Glutamatergic neuron (in vitro differentiated cells): ENCODE measurements around the gene TINAGL1. TPM values are rescaled to one million over a fixed set of nuclear protein-coding genes. Genes with fewer than 3 reads are reported as not detected.

Experiments used
- DNase-seq: peaks from one replicate; pipeline ENCODE4 v3.0.0; 2022
- H3K27ac Mint-ChIP-seq: one replicate; pipeline ENCODE4 v1.8.0; 2020; ENCODE audit warnings: mild to moderate bottlenecking, mixed read lengths, inconsistent platforms; ENCODE audit not compliant: unreplicated experiment
- H3K27me3 Mint-ChIP-seq: one replicate; pipeline ENCODE4 v1.8.0; 2020; ENCODE audit warnings: mild to moderate bottlenecking, moderate library complexity, mixed read lengths, inconsistent platforms; ENCODE audit not compliant: unreplicated experiment
- H3K36me3 Mint-ChIP-seq: one replicate; pipeline ENCODE4 v1.8.0; 2020; ENCODE audit warnings: mild to moderate bottlenecking, mixed read lengths, inconsistent platforms; ENCODE audit not compliant: unreplicated experiment
- H3K4me1 Mint-ChIP-seq: one replicate; pipeline ENCODE4 v1.8.0; 2020; ENCODE audit warnings: mild to moderate bottlenecking, low read depth, mixed read lengths, inconsistent platforms; ENCODE audit not compliant: unreplicated experiment
- H3K4me3 Mint-ChIP-seq: one replicate; pipeline ENCODE4 v1.8.0; 2020; ENCODE audit warnings: mild to moderate bottlenecking, mixed read lengths, inconsistent platforms; ENCODE audit not compliant: unreplicated experiment
- H3K9me3 Mint-ChIP-seq: one replicate; pipeline ENCODE4 v1.8.0; 2020; ENCODE audit warnings: mild to moderate bottlenecking, moderate library complexity, mixed read lengths, inconsistent platforms; ENCODE audit not compliant: unreplicated experiment
- total RNA-seq: library from RNA; stranded (reverse); fragmentation: NEBNext Ultra II Directional; extraction: Animal tissue kit (Norgen Biotek cat#: 25700); gene quantifications from one replicate; pipeline ENCODE4 v1.2.1, GENCODE V29; 2021; ENCODE audit not compliant: unreplicated experiment
- TF ChIP-seq, protein P1 (sequence below): fragments of 200-600 bp; sonication (generic); IDR thresholded peaks from one replicate; pipeline ENCODE4 v1.5.0; 2021; ENCODE audit not compliant: partially characterized antibody, unreplicated experiment

TINAGL1 gene
- total RNA-seq, 1 donor from 2014 or later: not detected

DNA sequence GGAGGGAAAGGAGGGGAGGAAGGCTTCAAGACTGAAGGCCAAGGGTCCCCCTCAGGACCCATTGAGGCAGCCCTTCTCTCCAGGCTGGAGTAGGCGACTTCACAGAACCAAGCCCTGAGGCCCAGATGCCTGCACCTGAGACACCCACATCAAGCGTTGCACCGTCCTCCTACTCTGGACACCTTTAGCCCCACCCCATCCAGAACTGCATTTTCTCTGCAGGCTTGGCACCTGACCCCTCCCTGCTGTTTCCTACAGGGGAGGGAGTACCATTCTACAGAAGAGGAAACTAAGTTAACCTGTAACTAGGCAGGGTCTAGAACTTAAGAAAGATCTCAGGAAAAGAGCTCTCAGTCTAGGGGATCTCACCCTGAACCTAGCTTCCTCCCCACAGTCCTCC lies 56.3 kb downstream of the TINAGL1 start:
- Mint-ChIP-seq H3K36me3 (no peaks in the 10 kb centered on the region), H3K4me1 (peaks cover 9% of the 10 kb centered on the region), H3K27me3 (no peaks in the 10 kb centered on the region), H3K9me3 (peaks cover 1% of the 10 kb centered on the region), H3K4me3 (no peak overlapping the region), H3K27ac (no peak overlapping the region)
- TF ChIP-seq, protein P1, sequence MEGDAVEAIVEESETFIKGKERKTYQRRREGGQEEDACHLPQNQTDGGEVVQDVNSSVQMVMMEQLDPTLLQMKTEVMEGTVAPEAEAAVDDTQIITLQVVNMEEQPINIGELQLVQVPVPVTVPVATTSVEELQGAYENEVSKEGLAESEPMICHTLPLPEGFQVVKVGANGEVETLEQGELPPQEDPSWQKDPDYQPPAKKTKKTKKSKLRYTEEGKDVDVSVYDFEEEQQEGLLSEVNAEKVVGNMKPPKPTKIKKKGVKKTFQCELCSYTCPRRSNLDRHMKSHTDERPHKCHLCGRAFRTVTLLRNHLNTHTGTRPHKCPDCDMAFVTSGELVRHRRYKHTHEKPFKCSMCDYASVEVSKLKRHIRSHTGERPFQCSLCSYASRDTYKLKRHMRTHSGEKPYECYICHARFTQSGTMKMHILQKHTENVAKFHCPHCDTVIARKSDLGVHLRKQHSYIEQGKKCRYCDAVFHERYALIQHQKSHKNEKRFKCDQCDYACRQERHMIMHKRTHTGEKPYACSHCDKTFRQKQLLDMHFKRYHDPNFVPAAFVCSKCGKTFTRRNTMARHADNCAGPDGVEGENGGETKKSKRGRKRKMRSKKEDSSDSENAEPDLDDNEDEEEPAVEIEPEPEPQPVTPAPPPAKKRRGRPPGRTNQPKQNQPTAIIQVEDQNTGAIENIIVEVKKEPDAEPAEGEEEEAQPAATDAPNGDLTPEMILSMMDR: no peak
- DNase-seq: no peak

DNA sequence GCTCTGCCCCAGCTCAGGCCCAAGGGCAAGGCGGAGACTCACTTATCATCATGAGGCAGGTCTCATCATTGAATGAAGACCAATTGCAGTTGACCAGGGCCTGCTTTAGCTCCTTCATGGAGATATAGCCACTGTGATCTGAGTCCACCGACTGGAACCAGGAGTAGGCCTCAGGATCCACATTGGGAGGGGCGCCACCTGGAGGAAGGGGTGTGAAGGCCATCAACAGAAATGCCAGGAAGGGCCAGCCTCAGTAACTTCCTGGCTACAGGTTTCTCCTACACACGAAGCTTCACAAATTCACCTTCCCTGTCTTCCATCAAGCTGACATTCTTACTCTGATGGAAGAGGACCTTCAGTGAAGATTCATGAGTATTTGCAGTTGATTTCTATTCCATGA lies 56.8 kb downstream of the TINAGL1 start:
- peak; percentile 49 for DNase-seq
- peaks cover 1% of the 10 kb centered on the region for H3K9me3 Mint-ChIP-seq
- H3K27ac Mint-ChIP-seq: no peak overlapping the region
- no peaks in the 10 kb centered on the region for H3K36me3 Mint-ChIP-seq
- TF ChIP-seq, protein P1: no peak
- H3K27me3 Mint-ChIP-seq: peaks cover 2% of the 10 kb centered on the region
- H3K4me3 Mint-ChIP-seq: no peak overlapping the region
- H3K4me1 Mint-ChIP-seq: peaks cover 8% of the 10 kb centered on the region

Other genes starting within 250 kb of the TINAGL1 start
- 148 TPM for gene FABP3, start 203.4 kb upstream of the TINAGL1 start, total RNA-seq
- gene SERINC2, start 163.3 kb upstream of the TINAGL1 start, total RNA-seq: 36.4 TPM
- gene HCRTR1, start 41.2 kb downstream of the TINAGL1 start, total RNA-seq: not detected
- 38.9 TPM for gene PEF1, start 68.4 kb downstream of the TINAGL1 start, total RNA-seq
- gene COL16A1, start 127.5 kb downstream of the TINAGL1 start, total RNA-seq: 52.2 TPM
- gene ADGRB2, start 187.8 kb downstream of the TINAGL1 start, total RNA-seq: 15.8 TPM
- 0.74 TPM for gene SPOCD1, start 239.5 kb downstream of the TINAGL1 start, total RNA-seq